Spleen (tissue), 11 donors: ENCODE results near the gene PKD1L1. TPM values are rescaled to one million over a fixed set of nuclear protein-coding genes. Genes with fewer than 3 reads are reported as not detected.

Experiments used
- DNase-seq: peaks from one replicate; pipeline ENCODE4 v3.0.0-alpha.2; 2020
- H3K27ac ChIP-seq, 8 donors: fragments of 200-600 bp; sonication (generic) in 7 of 8; 1 replicate in 4 of 8; 2 replicates in 4 of 8; pipeline versions ENCODE4 v1.5.0 to v1.8.0; 2016 to 2021; ENCODE audit warnings: inconsistent platforms in 4 of 8, mild to moderate bottlenecking in 4 of 8, moderate library complexity in 1 of 8
- H3K27me3 ChIP-seq, 7 donors: fragments of 200-600 bp; sonication (generic) in 6 of 7; replicated peaks in 1 of 7; 1 replicate in 4 of 7; 2 replicates in 3 of 7; pipeline versions ENCODE4 v1.5.0 to v1.8.0; 2016 to 2021; ENCODE audit warnings: inconsistent platforms in 3 of 7, mild to moderate bottlenecking in 1 of 7
- H3K36me3 ChIP-seq, 6 donors: fragments of 200-600 bp; sonication (generic) in 5 of 6; 1 replicate in 4 of 6; 2 replicates in 2 of 6; pipeline versions ENCODE4 v1.5.0 to v1.8.0; 2016 to 2021; ENCODE audit warnings: inconsistent platforms in 2 of 6
- H3K4me1 ChIP-seq, 6 donors: fragments of 200-600 bp; sonication (generic) in 5 of 6; 1 replicate in 3 of 6; 2 replicates in 3 of 6; pipeline versions ENCODE4 v1.5.0 to v1.8.0; 2016 to 2021; ENCODE audit warnings: inconsistent platforms in 3 of 6
- H3K4me3 ChIP-seq, 8 donors: fragments of 200-600 bp; sonication (generic) in 7 of 8; 1 replicate in 4 of 8; 2 replicates in 4 of 8; pipeline versions ENCODE4 v1.5.0 to v1.8.0; 2016 to 2021; ENCODE audit warnings: inconsistent platforms in 4 of 8, mild to moderate bottlenecking in 4 of 8, moderate library complexity in 2 of 8
- H3K9me3 ChIP-seq, 8 donors: fragments of 200-600 bp; sonication (generic) in 7 of 8; 1 replicate in 4 of 8; 2 replicates in 4 of 8; pipeline versions ENCODE4 v1.5.0 to v1.8.0; 2016 to 2021; ENCODE audit warnings: inconsistent platforms in 4 of 8
- CTCF ChIP-seq, 11 experiments: fragments of 200-600 bp in 7 of 11; fragments of 450-650 bp in 4 of 11; sonication (generic) in 4 of 11; IDR thresholded peaks in 8 of 11; conservative IDR thresholded peaks in 3 of 11; 1 replicate in 7 of 11; 2 replicates in 4 of 11; pipeline versions ENCODE4 v1.4.0 to v1.8.0; 2016 to 2021; ENCODE audit warnings: antibody characterized with exemption in 11 of 11, inconsistent platforms in 4 of 11, mild to moderate bottlenecking in 1 of 11
- POLR2A ChIP-seq, 3 donors: fragments of 450-650 bp; IDR thresholded peaks; one replicate each; pipeline ENCODE4 v1.5.1; 2017; ENCODE audit warnings: antibody characterized with exemption in 3 of 3, mild to moderate bottlenecking in 1 of 3
- POLR2AphosphoS5 ChIP-seq, 3 donors: sonication (generic); formaldehyde crosslinking; IDR thresholded peaks; one replicate each; pipeline ENCODE4 v1.5.1; 2017; ENCODE audit warnings: antibody characterized with exemption in 3 of 3
- WGBS, 5 donors: extraction: QIAGEN DNeasy Blood & Tissue Kit in 3 of 5; methylation state at CpG; one replicate each; pipeline versions ENCODE4 v1.1.5 to v1.1.7; 2013 to 2018; 5-methylcytosine and 5-hydroxymethylcytosine counted together
- intact Hi-C: fragments of 100-400 bp; cut with DNase I; formaldehyde crosslinking; loops from one replicate; pipeline ENCODE4 v1.15.0; 2023; ENCODE audit warnings: low total_unique reads
- polyA plus RNA-seq, 3 donors: library from polyadenylated mRNA; stranded (reverse); fragments of 200-250 nt; gene quantifications; one replicate each; pipeline ENCODE4 v1.2.1, GENCODE V29; 2013
- total RNA-seq, 7 donors: library from RNA; depleted of rRNA in 3 of 7; stranded (reverse); fragments of >200 nt in 3 of 7; fragmentation: NEBNext Ultra II Directional in 4 of 7; extraction: Animal tissue kit (Norgen Biotek cat#: 25700) in 4 of 7; gene quantifications; one replicate each; pipeline versions ENCODE4 v1.1.0 to v1.2.1, GENCODE V29; 2016 to 2021
- donor health status: healthy with polysubstance abuse.
- donor health status: DM: no; HTN: no; CAD: no; lungs with moderate emphysema.
- donor health status: DM: no; HTN: no; CAD: no.
- donor health status: Bipolar disorder and iron deficiency.
- donor health status: healthy.
- donor health status: DM: no; HTN: no; CAD: no.
- donor health status: DM: yes; HTN: yes; CAD: no.

PKD1L1 gene
- total and polyA plus RNA-seq, 10 donors = 0.28 to 1.3 (median 0.49) TPM

DNA sequence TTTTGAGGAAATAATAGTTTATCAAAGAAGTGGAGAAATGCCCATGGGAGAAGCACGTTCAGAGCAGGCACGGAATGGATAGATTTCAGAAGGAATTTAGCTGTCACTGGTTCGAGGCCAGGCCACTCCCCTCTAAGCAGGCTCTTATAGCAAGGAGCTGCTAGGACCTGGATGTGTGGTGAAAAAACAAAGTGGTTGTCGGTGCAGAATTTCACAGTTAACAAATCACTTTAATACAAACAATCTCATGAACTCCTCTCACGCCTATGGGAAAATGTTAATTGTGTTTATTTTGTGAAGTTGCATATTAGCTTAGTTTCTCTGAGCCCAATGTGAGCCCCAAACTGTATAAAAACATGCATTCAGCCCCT, 176.3 kb downstream of the PKD1L1 start:
- intact Hi-C loops = no loop called here
- no peaks in the 10 kb centered on the region for H3K36me3 ChIP-seq
- H3K27ac ChIP-seq = no peak overlapping the region
- H3K27me3 ChIP-seq = no peaks in the 10 kb centered on the region
- peaks cover 0 to 8% (median 0%) of the 10 kb centered on the region in 6 donors for H3K4me1 ChIP-seq
- no peaks in the 10 kb centered on the region for H3K9me3 ChIP-seq
- H3K4me3 ChIP-seq = no peak overlapping the region
- no peak for DNase-seq
- WGBS, 5 donors = 79 to 92% (median 85%) methylated on average over 5 of the region's 5 CpGs
- no peak for TF ChIP-seq CTCF (IDR thresholded peaks at IDR 0.05 in 8 of 11, conservative IDR thresholded peaks at IDR 0.05 in 3 of 11)
- TF ChIP-seq POLR2AphosphoS5 (IDR thresholded peaks at IDR 0.05) = no peak
- TF ChIP-seq POLR2A (IDR thresholded peaks at IDR 0.05) = no peak

DNA sequence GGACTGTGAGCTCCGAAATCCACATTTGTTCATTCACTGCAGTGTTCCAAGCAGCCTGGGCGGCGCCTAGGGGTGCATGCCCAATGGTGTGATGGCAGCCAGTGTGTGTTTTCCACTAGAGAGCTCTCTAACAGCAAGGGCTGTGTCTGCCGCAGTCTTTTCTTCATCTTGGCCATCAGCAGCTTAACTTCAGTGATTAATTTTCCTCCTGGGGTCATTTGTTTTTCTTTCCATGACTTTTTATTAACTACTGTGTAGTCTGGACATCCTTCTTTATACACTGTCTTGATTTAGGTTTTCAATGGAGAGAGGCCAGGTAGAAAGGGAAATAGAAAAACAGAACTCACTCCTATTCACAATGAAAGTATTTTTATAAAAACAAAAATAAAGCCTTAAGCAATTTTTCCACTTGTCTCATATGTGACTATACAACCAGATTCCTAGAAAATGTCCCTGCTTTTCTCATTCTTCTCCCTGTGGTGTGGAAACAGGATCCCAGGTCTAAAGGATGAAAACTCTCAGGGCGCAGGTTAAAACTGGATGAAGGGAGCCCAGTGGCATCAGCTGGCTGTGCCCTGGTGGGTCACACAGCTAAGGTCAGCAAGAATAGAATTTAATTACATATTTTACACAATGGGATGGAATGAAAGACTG, 176.8 kb downstream of the PKD1L1 start:
- intact Hi-C loops = no loop called here
- H3K4me3 ChIP-seq = no peak overlapping the region
- no peaks in the 10 kb centered on the region for H3K36me3 ChIP-seq
- H3K9me3 ChIP-seq = no peaks in the 10 kb centered on the region
- peaks cover 0 to 8% (median 0%) of the 10 kb centered on the region in 6 donors for H3K4me1 ChIP-seq
- DNase-seq = no peak
- WGBS, 5 donors = 69 to 91% (median 89%) methylated on average over 5 of the region's 5 CpGs
- TF ChIP-seq CTCF (IDR thresholded peaks at IDR 0.05 in 8 of 11, conservative IDR thresholded peaks at IDR 0.05 in 3 of 11) = no peak
- no peak for TF ChIP-seq POLR2A (IDR thresholded peaks at IDR 0.05)
- TF ChIP-seq POLR2AphosphoS5 (IDR thresholded peaks at IDR 0.05) = no peak
- H3K27ac ChIP-seq = no peak overlapping the region
- H3K27me3 ChIP-seq = no peaks in the 10 kb centered on the region

DNA sequence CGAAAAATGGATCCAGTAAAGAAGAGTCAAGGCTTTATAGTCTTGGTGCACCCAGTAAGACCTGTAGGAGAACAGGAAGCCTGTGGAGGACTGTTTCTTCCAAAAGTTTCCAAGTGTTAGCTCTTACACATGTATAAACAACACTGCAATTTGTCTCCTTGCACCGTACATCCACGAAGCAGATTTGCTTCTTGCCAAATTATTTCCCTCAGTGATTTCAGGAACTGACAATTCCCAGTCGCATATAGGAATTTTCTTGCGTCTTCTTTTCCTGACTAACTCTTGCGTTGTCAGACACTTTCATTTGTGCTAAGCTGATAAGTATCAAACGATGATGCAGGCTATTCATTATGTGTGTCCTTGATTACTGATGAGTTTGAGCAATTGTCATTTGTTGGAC, 182.1 kb downstream of the PKD1L1 start:
- no peaks in the 10 kb centered on the region for H3K27me3 ChIP-seq
- intact Hi-C loops = no loop called here
- H3K4me3 ChIP-seq = no peak overlapping the region
- H3K27ac ChIP-seq = no peak overlapping the region
- DNase-seq = no peak
- peaks cover 0 to 13% (median 5%) of the 10 kb centered on the region in 6 donors for H3K4me1 ChIP-seq
- TF ChIP-seq POLR2AphosphoS5 (IDR thresholded peaks at IDR 0.05) (no peak), CTCF (IDR thresholded peaks at IDR 0.05 in 8 of 11, conservative IDR thresholded peaks at IDR 0.05 in 3 of 11) (no peak), POLR2A (IDR thresholded peaks at IDR 0.05) (no peak)
- no peaks in the 10 kb centered on the region for H3K9me3 ChIP-seq
- H3K36me3 ChIP-seq = no peaks in the 10 kb centered on the region
- 89 to 92% (median 90%) methylated on average over 7 of the region's 7 CpGs for WGBS, 5 donors

- no peaks in the 10 kb centered on the region for H3K27me3 ChIP-seq
- WGBS, 5 donors = 83 to 97% (median 92%) methylated on average over 2 of the region's 2 CpGs
- TF ChIP-seq POLR2A (IDR thresholded peaks at IDR 0.05) = no peak
- TF ChIP-seq CTCF (IDR thresholded peaks at IDR 0.05 in 8 of 11, conservative IDR thresholded peaks at IDR 0.05 in 3 of 11) = no peak
- no peak for TF ChIP-seq POLR2AphosphoS5 (IDR thresholded peaks at IDR 0.05)
- no peak overlapping the region for H3K4me3 ChIP-seq
- no peaks in the 10 kb centered on the region for H3K9me3 ChIP-seq
- H3K4me1 ChIP-seq = peaks cover 0 to 13% (median 5%) of the 10 kb centered on the region in 6 donors
- no peaks in the 10 kb centered on the region for H3K36me3 ChIP-seq
- no peak overlapping the region for H3K27ac ChIP-seq
- DNase-seq = no peak
- intact Hi-C loops = no loop called here
Measured at GRCh38 chr7:47765373-47765979, 182.8 kb downstream of the PKD1L1 start.
